T-helper 2 cell treated with Interferon-gamma antibody and Interleukin-4, amounts not matched to agents 100 ng/mL and 5 ng/mL, for 36 hours (primary cell): ENCODE measurements around the gene SAFB. TPM values are rescaled to one million over a fixed set of nuclear protein-coding genes. Genes with fewer than 3 reads are reported as not detected.
"Not testable (repeated sequence)": the region's sequence is repeated elsewhere in the genome, so short reads cannot be mapped to it uniquely, and the experiment has no call there.

Experiments
- intact Hi-C: fragments of 100-400 bp; cut with micrococcal nuclease; formaldehyde crosslinking; loops from one replicate; pipeline ENCODE4 v1.15.1; 2023
- total RNA-seq: library from RNA; stranded (reverse); gene quantifications from 2 replicates; pipeline ENCODE4 v1.2.3, GENCODE V29; 2022

Gene SAFB
- total RNA-seq, 1 donor from 2014 or later: 128 TPM

- intact Hi-C loops: no loop called here
Observed at GRCh38 chr19:5696196-5697021, 73.5 kb downstream of the SAFB start.

GRCh38 chr19:5697022-5697889 is 74.4 kb downstream of the SAFB start:
- intact Hi-C loops: no loop called here

GRCh38 chr19:5697890-5698634 is 75.2 kb downstream of the SAFB start:
- intact Hi-C loops: no loop called here

- intact Hi-C loops: no loop called here
Observed at GRCh38 chr19:5698635-5699422, 75.9 kb downstream of the SAFB start.

DNA sequence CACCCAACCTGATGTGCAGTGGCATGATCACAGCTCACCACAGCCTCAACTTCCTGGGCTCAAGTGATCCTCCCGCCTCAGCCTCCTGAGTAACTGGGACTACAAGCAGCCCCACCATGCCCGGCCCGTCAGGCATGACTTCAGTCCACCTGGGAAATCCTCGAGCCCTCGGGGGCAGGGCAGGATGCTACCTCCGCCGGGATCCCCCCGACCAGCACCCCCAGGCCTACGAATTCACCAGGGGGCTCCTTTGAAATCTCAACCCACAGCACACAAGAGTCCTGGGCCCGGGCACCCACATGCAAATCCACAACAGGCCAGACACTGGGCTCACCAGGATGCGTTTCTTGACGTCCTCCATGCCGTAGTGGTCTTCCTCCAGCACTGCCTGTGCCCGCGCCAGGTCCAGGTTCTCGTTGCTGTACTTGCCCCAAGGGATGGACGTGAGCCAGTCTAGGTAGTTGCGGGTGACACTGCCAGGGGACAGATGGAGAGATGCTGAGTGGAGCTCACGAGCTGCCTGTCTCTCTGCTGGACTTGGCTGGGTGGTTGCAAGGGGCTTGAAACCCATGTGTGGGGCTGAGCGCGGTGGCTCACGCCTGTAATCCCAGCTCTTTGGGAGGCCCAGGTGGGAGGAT is 77.7 kb downstream of the SAFB start:
- intact Hi-C loops: no loop called here

DNA sequence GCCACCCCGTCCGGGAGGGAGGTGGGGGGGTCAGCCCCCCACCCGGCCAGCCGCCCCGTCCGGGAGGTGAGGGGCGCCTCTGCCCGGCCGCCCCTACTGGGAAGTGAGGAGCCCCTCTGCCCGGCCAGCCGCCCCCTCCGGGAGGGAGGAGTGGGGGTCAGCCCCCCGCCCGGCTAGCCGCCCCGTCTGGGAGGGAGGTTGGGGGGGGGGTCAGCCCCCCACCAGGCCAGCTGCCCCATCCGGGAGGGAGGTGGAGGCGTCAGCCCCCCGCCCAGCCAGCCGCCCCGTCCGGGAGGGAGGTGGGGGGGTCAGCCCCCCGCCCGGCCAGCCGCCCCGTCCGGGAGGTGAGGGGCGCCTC is 79.1 kb downstream of the SAFB start:
- intact Hi-C loops: not testable (repeated sequence)

GRCh38 chr19:5703819-5704818 is 81.2 kb downstream of the SAFB start:
- intact Hi-C loops: no loop called here

DNA sequence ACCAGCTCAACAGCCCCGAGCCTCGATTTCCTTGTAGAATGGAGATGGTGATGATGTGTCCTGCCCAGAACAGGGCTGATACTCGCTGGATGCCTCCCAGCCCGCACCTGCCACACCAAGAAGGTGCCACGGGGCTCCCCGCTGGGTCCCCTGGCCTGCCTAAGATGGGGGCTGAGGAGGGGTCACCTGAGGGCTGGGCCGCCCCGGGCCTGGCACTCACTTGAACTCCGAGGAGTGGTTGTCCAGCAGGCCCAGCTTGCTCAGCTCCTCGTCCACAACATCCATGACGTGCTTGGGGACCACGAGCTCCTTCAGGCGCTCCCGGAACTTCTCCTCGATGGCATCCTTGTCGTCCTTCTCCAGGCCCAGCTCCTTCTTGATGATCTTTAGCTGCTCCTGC is 82.7 kb downstream of the SAFB start:
- intact Hi-C loops: no loop called here

DNA sequence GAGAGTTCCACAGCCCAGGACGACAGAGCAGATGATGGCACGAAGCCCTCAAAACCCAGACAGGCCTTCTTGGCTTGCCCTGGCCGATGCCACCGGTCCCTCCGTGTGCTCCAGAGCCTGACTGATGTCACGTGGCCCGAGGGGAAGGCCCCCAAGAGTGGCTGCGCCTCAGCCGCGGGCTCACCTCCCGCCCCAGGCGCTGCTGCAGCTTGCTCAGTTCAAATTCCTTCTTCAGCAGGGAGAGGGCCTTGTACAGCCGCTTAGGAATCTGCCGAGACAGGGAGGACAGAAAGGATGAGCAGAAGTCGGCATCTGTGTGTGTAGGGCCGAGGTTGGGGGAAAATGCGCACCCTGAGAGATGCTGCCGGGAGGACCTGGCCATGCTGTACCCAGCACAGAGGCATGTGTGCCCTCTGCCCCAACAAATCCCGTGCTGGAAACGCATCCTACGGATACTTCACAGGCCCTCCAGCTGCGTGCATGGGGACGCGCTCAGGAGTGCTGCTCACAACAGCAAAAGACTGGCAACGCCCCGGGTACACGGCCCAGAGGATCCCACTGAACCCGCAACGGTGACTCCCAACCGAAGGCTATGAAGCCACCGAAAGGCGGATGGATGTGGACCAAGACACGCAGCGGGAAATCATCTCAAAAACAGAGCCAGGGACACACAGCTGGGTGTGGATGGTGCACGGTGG is 84.1 kb downstream of the SAFB start:
- intact Hi-C loops: no loop called here

DNA sequence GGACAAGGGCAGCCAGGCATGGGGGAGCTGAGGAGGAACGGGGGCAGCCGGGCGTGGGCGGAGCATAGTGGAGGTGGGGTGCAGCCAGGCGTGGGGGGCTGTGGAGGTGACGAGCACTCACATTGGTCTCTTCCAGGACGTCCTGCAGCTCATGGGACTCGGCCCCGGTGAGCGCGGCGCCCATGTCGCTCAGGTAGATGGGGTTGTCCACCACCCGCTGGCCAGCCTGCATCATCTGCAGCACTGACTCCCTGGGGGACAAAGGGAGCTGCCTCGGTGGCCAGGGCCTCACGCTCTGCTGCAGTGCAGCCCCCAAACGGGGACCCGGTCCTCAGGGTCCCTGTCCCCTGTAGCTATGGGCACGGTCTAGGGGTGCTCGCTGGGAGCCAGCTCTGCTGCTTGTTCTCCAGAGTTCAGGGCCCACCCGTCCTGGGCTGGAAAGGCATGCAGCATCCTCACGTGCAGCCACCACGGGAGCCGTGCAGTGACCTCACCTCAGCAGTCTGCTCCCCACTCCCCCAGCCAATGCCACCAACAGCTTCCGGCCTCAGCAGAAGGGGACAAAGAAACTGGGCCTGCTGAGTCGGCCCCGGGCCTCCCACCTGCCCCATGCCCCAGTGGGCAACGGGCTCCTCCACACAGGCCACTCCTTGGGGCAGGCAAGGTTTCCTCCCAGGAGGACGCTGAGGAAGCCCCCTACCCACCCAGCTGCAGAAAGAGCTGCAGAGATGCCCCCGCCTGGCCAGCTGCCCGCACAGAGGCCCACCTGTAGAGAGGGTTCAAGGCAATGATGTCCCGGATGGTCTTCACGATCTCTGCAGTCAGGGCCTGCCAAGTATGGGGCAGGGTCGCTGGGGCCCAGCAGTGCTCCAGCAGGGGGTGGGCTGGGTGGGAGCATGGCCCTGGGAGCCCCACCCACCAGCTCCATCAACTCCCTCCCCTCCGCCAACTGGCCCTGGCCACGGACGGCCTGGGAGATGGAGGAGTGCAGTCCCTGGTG is 85.0 kb downstream of the SAFB start:
- intact Hi-C loops: no loop called here

DNA sequence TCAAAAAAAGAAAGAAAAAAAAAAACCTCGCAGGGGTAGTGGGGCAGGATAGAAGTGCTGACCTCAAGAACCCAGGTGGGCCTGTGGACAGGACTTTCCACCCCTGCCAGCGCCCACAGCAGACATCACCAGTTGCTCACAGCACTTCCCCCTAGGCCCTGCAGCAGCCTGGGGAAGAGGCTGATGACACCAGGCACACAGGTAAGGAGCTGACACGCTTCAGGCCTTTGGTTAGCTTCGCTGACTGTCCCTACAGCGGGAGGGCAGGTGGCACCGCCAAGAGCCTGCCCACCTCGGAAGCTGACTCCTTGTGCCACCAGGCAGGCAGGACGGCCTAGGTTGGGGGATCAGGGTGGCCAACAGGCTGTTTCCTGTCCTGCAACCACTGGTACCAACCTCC is 88.1 kb downstream of the SAFB start:
- intact Hi-C loops: no loop called here

DNA sequence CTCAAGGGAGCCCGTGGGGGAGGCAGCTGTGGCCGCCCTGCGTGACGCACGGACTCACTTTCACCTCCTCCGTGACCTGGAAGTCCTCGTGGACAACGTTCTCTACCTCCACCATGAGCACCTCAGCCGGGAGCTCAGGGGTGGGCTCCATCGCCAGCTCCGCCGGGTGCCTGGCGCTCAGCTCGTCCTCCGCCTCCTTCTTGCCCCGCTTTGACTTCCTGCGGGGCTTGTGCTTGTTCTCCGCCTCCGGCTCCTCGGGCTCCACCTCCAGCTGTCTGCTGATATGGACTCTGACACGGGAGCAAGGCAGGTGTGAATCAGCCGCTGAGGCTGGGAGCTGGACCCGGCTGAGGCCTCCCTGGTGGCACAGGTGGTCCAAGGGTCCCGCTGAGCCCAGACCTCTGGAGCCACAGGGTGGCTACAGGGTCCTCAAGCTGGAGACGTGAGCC is 88.9 kb downstream of the SAFB start:
- intact Hi-C loops: no loop called here

DNA sequence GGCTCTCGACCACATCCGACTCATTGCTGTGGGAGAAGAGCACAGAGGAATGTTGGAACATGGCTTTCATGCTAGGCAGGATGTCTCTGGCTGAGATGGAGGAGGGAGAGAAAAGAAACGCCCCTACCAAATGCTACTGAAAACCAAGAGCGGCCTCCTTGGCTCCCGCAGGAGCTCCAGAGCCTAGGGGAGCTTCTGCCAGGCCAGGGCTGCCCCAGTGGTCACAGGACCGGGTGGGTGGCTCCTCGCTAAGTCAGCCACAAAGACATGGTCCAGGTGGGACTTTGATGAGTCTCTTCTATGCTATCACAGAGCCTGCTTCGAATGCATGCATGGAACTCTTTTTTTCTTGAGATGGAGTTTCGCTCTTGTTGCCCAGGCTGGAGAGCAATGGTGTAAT is 90.3 kb downstream of the SAFB start:
- intact Hi-C loops: no loop called here

DNA sequence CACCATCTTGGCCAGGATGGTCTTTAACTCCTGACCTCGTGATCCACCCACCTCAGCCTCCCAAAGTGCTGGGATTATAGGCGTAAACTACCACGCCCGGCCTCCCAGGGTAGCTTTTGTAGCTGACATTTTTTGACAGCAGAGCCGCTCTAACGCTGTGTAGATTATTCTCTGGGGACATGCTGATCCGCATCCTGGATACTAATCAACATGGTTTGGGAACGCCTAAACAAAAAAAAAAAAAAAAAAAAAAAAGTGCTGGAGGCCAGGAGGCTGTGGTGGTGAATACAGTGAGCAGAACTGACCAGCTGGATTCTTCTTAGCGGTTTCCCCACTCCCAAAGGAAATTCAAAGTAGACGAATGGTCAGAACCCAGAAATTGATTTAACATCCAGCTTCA is 91.9 kb downstream of the SAFB start:
- intact Hi-C loops: no loop called here

GRCh38 chr19:5717215-5717935 is 94.5 kb downstream of the SAFB start:
- intact Hi-C loops: no loop called here
